Heart left ventricle (tissue), 13 donors: Measurements from ENCODE around the gene MIF.

Experiments
- POLR2A ChIP-seq, 2 donors: fragments of 450-650 bp; IDR thresholded peaks; one replicate each; pipeline ENCODE4 v1.6.1; 2017; ENCODE audit warnings: antibody characterized with exemption in 2 of 2, mild to moderate bottlenecking in 2 of 2, moderate library complexity in 2 of 2
- TF ChIP-seq, protein P1 (sequence below), 12 donors: fragments of 200-600 bp; sonication (generic) in 4 of 12; IDR thresholded peaks; one replicate each; pipeline versions ENCODE4 v1.5.0 to v1.8.0; 2018 to 2022; ENCODE audit warnings: antibody characterized with exemption in 12 of 12, mild to moderate bottlenecking in 5 of 12
- donor health status: ischemic (EF 13 %, LVEDD 7.1; RV severe dilation, severe dysfunction).
- donor health status: DM: no; HTN: yes; CAD: no.
- donor health status: DM: no; HTN: no; CAD: no.
- donor health status: ischemic (EF 25% LVEDD 6.9; RV normal size, moderate dysfunction).
- donor health status: ischemic (EF 25% LVEDD 5.7; RV mildly dilated, moderate dysfunction).
- donor health status: ischemic (EF 35%, LVEDD 5.7; RV mildly dilated, moderate dysfunction).
- donor health status: nonischemic (EF 11% LVEDD 7.7; RV severe dilation, severe dysfunction).
- donor health status: DM: yes; HTN: yes; CAD: no.
- donor health status: PGD.
- donor health status: ischemic (EF 29% LVEDD 5.4; RV normal size, mild dysfunction).
- donor health status: nonischemic (EF 23%, LVEDD 6.1; RV moderate dilation, normal function).

GRCh38 chr22:23862103-23862502 lies 32.1 kb upstream of the MIF start:
- TF ChIP-seq, protein P1, sequence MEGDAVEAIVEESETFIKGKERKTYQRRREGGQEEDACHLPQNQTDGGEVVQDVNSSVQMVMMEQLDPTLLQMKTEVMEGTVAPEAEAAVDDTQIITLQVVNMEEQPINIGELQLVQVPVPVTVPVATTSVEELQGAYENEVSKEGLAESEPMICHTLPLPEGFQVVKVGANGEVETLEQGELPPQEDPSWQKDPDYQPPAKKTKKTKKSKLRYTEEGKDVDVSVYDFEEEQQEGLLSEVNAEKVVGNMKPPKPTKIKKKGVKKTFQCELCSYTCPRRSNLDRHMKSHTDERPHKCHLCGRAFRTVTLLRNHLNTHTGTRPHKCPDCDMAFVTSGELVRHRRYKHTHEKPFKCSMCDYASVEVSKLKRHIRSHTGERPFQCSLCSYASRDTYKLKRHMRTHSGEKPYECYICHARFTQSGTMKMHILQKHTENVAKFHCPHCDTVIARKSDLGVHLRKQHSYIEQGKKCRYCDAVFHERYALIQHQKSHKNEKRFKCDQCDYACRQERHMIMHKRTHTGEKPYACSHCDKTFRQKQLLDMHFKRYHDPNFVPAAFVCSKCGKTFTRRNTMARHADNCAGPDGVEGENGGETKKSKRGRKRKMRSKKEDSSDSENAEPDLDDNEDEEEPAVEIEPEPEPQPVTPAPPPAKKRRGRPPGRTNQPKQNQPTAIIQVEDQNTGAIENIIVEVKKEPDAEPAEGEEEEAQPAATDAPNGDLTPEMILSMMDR (IDR thresholded peaks at IDR 0.05) = peak in 10 of 12 donors; percentile 13 to 56 (median 48)
- no peak for TF ChIP-seq POLR2A (IDR thresholded peaks at IDR 0.05)
